HG02642 (cell line): ENCODE data around the gene NR3C1.

ENCODE experiments used
- ATAC-seq: cut with Tn5 transposase; IDR thresholded peaks from one replicate; pipeline ENCODE4 v1.9.1; 2021; ENCODE audit warnings: mild to moderate bottlenecking; ENCODE audit not compliant: unreplicated experiment, poor library complexity

The NR3C1 gene

GRCh38 chr5:143315929-143316328 is 87.6 kb downstream of the NR3C1 start:
- ATAC-seq: no peak

GRCh38 chr5:143315214-143315613 is 88.3 kb downstream of the NR3C1 start:
- ATAC-seq: no peak

GRCh38 chr5:143314659-143315058 is 88.8 kb downstream of the NR3C1 start:
- no peak for ATAC-seq

- ATAC-seq: no peak
Measured at GRCh38 chr5:143314099-143314498, 89.4 kb downstream of the NR3C1 start.

- ATAC-seq: no peak
Measured at GRCh38 chr5:143313298-143313852, 90.1 kb downstream of the NR3C1 start.

- ATAC-seq: no peak
Measured at GRCh38 chr5:143312822-143313221, 90.7 kb downstream of the NR3C1 start.

- ATAC-seq: no peak
Measured at GRCh38 chr5:143311955-143312354, 91.5 kb downstream of the NR3C1 start.

- no peak for ATAC-seq
Measured at GRCh38 chr5:143311428-143311827, 92.1 kb downstream of the NR3C1 start.

- ATAC-seq: no peak
Measured at GRCh38 chr5:143309661-143310431, 93.6 kb downstream of the NR3C1 start.

GRCh38 chr5:143308731-143309130 is 94.8 kb downstream of the NR3C1 start:
- ATAC-seq: no peak

GRCh38 chr5:143306040-143306439 is 97.4 kb downstream of the NR3C1 start:
- ATAC-seq: no peak

- no peak for ATAC-seq
Measured at GRCh38 chr5:143304836-143305475, 98.5 kb downstream of the NR3C1 start.

GRCh38 chr5:143302341-143303045 is 101.0 kb downstream of the NR3C1 start:
- no peak for ATAC-seq

- ATAC-seq: no peak
Measured at GRCh38 chr5:143297756-143298155, 105.7 kb downstream of the NR3C1 start.

GRCh38 chr5:143290125-143290524 is 113.4 kb downstream of the NR3C1 start:
- no peak for ATAC-seq

GRCh38 chr5:143284521-143284920 is 119.0 kb downstream of the NR3C1 start:
- no peak for ATAC-seq

GRCh38 chr5:143284002-143284401 is 119.5 kb downstream of the NR3C1 start:
- ATAC-seq: no peak

- no peak for ATAC-seq
Measured at GRCh38 chr5:143281226-143281625, 122.3 kb downstream of the NR3C1 start.

GRCh38 chr5:143279698-143280097 is 123.8 kb downstream of the NR3C1 start:
- no peak for ATAC-seq

- no peak for ATAC-seq
Measured at GRCh38 chr5:143277536-143277935, 126.0 kb downstream of the NR3C1 start.
